B cell (primary cell): ENCODE measurements around the gene ZNF652.

ENCODE experiments used
- EZH2 ChIP-seq: IDR thresholded peaks from 2 replicates; pipeline ENCODE4 v1.6.1; 2012; ENCODE audit warnings: borderline replicate concordance, low read depth, mild to moderate bottlenecking, moderate library complexity, low read length; ENCODE audit not compliant: insufficient read depth, poor library complexity, severe bottlenecking
- TF ChIP-seq, protein P1 (sequence below): fragments of 200-600 bp; IDR thresholded peaks from one replicate; pipeline ENCODE4 v1.8.0; 2022; ENCODE audit warnings: antibody characterized with exemption, mild to moderate bottlenecking

DNA sequence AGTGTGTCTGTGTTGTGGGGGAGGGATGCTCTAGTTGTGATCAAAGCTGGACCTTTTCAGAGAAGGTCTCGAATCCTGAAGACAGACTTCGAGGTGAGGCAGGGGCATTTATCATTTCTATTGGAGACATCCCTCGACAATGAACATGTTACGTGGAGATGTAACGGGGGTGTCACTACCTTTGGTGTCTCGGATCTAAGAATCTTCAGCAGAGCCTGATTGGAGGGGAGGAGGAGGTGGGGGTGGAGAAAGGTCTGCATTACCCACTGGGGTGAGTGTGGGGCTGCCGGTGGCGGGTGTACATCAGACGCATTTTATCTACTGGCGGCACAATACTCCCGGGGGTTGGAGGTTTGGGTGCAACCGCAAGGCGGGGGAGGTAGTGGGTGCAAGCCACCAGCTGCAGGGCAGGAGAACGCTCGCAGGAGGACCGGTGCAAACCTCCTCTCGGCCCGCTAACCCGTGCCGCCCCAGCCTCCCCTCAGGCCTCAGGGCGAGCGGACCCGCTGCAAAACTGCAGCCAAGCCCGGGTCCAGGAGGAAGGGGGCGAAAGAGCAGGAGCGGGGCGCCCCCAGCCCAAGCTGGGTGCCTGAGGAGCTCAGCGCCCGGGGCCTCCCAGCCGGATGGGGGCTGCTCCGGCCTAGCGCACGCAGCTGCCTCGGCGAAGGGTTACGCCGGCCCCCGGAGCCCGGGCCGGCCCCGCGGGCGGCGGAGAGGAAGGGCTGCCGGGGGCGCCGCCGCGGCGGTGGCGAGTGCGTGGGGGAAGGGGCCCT lies 735 bp downstream of the ZNF652 start:
- TF ChIP-seq, protein P1, sequence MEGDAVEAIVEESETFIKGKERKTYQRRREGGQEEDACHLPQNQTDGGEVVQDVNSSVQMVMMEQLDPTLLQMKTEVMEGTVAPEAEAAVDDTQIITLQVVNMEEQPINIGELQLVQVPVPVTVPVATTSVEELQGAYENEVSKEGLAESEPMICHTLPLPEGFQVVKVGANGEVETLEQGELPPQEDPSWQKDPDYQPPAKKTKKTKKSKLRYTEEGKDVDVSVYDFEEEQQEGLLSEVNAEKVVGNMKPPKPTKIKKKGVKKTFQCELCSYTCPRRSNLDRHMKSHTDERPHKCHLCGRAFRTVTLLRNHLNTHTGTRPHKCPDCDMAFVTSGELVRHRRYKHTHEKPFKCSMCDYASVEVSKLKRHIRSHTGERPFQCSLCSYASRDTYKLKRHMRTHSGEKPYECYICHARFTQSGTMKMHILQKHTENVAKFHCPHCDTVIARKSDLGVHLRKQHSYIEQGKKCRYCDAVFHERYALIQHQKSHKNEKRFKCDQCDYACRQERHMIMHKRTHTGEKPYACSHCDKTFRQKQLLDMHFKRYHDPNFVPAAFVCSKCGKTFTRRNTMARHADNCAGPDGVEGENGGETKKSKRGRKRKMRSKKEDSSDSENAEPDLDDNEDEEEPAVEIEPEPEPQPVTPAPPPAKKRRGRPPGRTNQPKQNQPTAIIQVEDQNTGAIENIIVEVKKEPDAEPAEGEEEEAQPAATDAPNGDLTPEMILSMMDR: no peak
- no peak for TF ChIP-seq EZH2
